BLaER1 treated with 17β-estradiol and CSF1 and Interleukin-3, amounts not matched to agents 10 nM and 100 nM (cell line): ENCODE measurements around the gene SCN8A.
A peak's percentile ranks its signal among the peaks of the same experiment; 100 is the strongest.

Experiments
- H3K27ac ChIP-seq, 11 experiments: shearing (Covaris generic); formaldehyde crosslinking; 2 replicates each; pipeline ENCODE4 v1.8.1; 2022
- H3K27me3 ChIP-seq, 11 experiments: shearing (Covaris generic); formaldehyde crosslinking; 2 replicates each; pipeline ENCODE4 v1.8.1; 2022
- H3K36me3 ChIP-seq, 11 experiments: shearing (Covaris generic); formaldehyde crosslinking; 2 replicates each; pipeline ENCODE4 v1.8.1; 2022
- H3K4me1 ChIP-seq, 10 experiments: shearing (Covaris generic); formaldehyde crosslinking; 2 replicates each; pipeline ENCODE4 v1.8.1; 2022
- H3K4me2 ChIP-seq, 11 experiments: shearing (Covaris generic); formaldehyde crosslinking; 2 replicates each; pipeline ENCODE4 v1.8.1; 2022
- H3K4me3 ChIP-seq, 10 experiments: shearing (Covaris generic); formaldehyde crosslinking; 2 replicates each; pipeline ENCODE4 v1.8.1; 2022
- H3K9ac ChIP-seq, 11 experiments: shearing (Covaris generic); formaldehyde crosslinking; 2 replicates each; pipeline ENCODE4 v1.8.1; 2022
- H3K9me3 ChIP-seq, 11 experiments: shearing (Covaris generic); formaldehyde crosslinking; replicated peaks in 1 of 11; 2 replicates each; pipeline ENCODE4 v1.8.1; 2022
- H4K20me1 ChIP-seq, 11 experiments: shearing (Covaris generic); formaldehyde crosslinking; 2 replicates each; pipeline ENCODE4 v1.8.1; 2022
- Cebpa-rat ChIP-seq, 11 experiments: shearing (Covaris generic); IDR thresholded peaks; 2 replicates each; pipeline ENCODE4 v1.8.1; 2022

Gene SCN8A

GRCh38 chr12:51846271-51846691 is 255.2 kb downstream of the SCN8A start:
- Histone ChIP-seq H3K4me1 (peaks cover 31 to 64% (median 43%) of the 10 kb centered on the region in 10 experiments), H3K9me3 (no peaks in the 10 kb centered on the region), H3K4me2 (peak overlapping the region; percentile 92 to 100 (median 99)), H3K36me3 (no peaks in the 10 kb centered on the region), H3K4me3 (peak overlapping the region in 9 of 10 experiments; percentile 11 to 75 (median 58); a peak in 6 of 20 replicates), H3K27me3 (peaks cover 23 to 38% (median 32%) of the 10 kb centered on the region in 11 experiments), H3K9ac (peak overlapping the region in 5 of 11 experiments; percentile 33 to 70 (median 49); a peak in 6 of 22 replicates), H3K27ac (peak overlapping the region in 4 of 11 experiments; percentile 15 to 35 (median 26); a peak in 3 of 22 replicates), H4K20me1 (no peaks in the 10 kb centered on the region; a peak in 1 of 22 replicates)
- no peak for TF ChIP-seq Cebpa-rat (IDR thresholded peaks at IDR 0.05)

- Histone ChIP-seq H3K4me2 (peak overlapping the region; percentile 92 to 100 (median 99)), H3K4me3 (peak overlapping the region; percentile 51 to 75 (median 60)), H3K27ac (peak overlapping the region in 7 of 11 experiments; percentile 23 to 57 (median 47); a peak in 9 of 22 replicates), H3K36me3 (no peaks in the 10 kb centered on the region), H3K9me3 (no peaks in the 10 kb centered on the region), H3K4me1 (peaks cover 39 to 71% (median 51%) of the 10 kb centered on the region in 10 experiments), H4K20me1 (no peaks in the 10 kb centered on the region; a peak in 1 of 22 replicates), H3K27me3 (peaks cover 23 to 38% (median 32%) of the 10 kb centered on the region in 11 experiments), H3K9ac (peak overlapping the region; percentile 58 to 75 (median 67); a peak in 20 of 22 replicates)
- TF ChIP-seq Cebpa-rat (IDR thresholded peaks at IDR 0.05): no peak
Observed at GRCh38 chr12:51846911-51847642, 256.0 kb downstream of the SCN8A start.

- Histone ChIP-seq H3K4me3 (peak overlapping the region in 7 of 10 experiments; percentile 24 to 75 (median 58); a peak in 10 of 20 replicates), H3K9ac (peak overlapping the region in 3 of 11 experiments; percentile 29 to 38 (median 36); a peak in 5 of 22 replicates), H3K27ac (no peak overlapping the region), H4K20me1 (no peaks in the 10 kb centered on the region; a peak in 1 of 22 replicates), H3K27me3 (peaks cover 23 to 38% (median 32%) of the 10 kb centered on the region in 11 experiments), H3K4me1 (peaks cover 40 to 78% (median 58%) of the 10 kb centered on the region in 10 experiments), H3K4me2 (peak overlapping the region; percentile 32 to 100 (median 98); a peak in 21 of 22 replicates), H3K36me3 (no peaks in the 10 kb centered on the region), H3K9me3 (no peaks in the 10 kb centered on the region)
- TF ChIP-seq Cebpa-rat (IDR thresholded peaks at IDR 0.05): no peak
Observed at GRCh38 chr12:51847643-51848325, 256.8 kb downstream of the SCN8A start.

GRCh38 chr12:51848326-51848727 is 257.3 kb downstream of the SCN8A start, which contains the start of gene FIGNL2:
FIGNL2 (minus strand) TSS chr12:51848718; CDS start chr12:51822413, 26,305 bp downstream.
- no peak for TF ChIP-seq Cebpa-rat (IDR thresholded peaks at IDR 0.05)
- Histone ChIP-seq H3K4me1 (peaks cover 40 to 84% (median 63%) of the 10 kb centered on the region in 10 experiments), H3K4me2 (peak within 1 kb of the TSS; percentile 32 to 100 (median 98)), H3K9me3 (no peaks in the 10 kb centered on the region), H3K4me3 (peak within 1 kb of the TSS in 7 of 10 experiments; percentile 24 to 75 (median 58); a peak in 10 of 20 replicates), H3K27me3 (peaks cover 23 to 38% (median 32%) of the 10 kb centered on the region in 11 experiments), H3K36me3 (no peaks in the 10 kb centered on the region), H3K27ac (no peak within 1 kb of the TSS), H4K20me1 (no peaks in the 10 kb centered on the region; a peak in 1 of 22 replicates), H3K9ac (peak within 1 kb of the TSS in 3 of 11 experiments; percentile 29 to 38 (median 36); a peak in 5 of 22 replicates)

GRCh38 chr12:51848841-51849735 is 258.1 kb downstream of the SCN8A start:
- peaks cover 40 to 84% (median 64%) of the 10 kb centered on the region in 10 experiments for H3K4me1 ChIP-seq
- H3K4me3 ChIP-seq: no peak overlapping the region
- H3K9ac ChIP-seq: no peak overlapping the region
- no peaks in the 10 kb centered on the region; a peak in 1 of 22 replicates for H4K20me1 ChIP-seq
- H3K36me3 ChIP-seq: no peaks in the 10 kb centered on the region
- no peaks in the 10 kb centered on the region for H3K9me3 ChIP-seq
- peaks cover 23 to 38% (median 32%) of the 10 kb centered on the region in 11 experiments for H3K27me3 ChIP-seq
- no peak overlapping the region for H3K27ac ChIP-seq
- no peak for TF ChIP-seq Cebpa-rat (IDR thresholded peaks at IDR 0.05)
- peak overlapping the region in 7 of 11 experiments; percentile 6 to 96 (median 86); a peak in 10 of 22 replicates for H3K4me2 ChIP-seq

GRCh38 chr12:51850081-51850964 is 259.3 kb downstream of the SCN8A start:
- H3K9me3 ChIP-seq: no peaks in the 10 kb centered on the region
- TF ChIP-seq Cebpa-rat (IDR thresholded peaks at IDR 0.05): no peak
- H3K27me3 ChIP-seq: peaks cover 21 to 38% (median 32%) of the 10 kb centered on the region in 11 experiments
- peak overlapping the region in 2 of 11 experiments; percentile 4 to 29; a peak in 3 of 22 replicates for H3K27ac ChIP-seq
- H3K9ac ChIP-seq: peak overlapping the region in 1 of 11 experiments; percentile 22; a peak in 1 of 22 replicates
- peaks cover 40 to 75% (median 64%) of the 10 kb centered on the region in 10 experiments for H3K4me1 ChIP-seq
- H3K4me2 ChIP-seq: peak overlapping the region; percentile 66 to 96 (median 84)
- no peaks in the 10 kb centered on the region for H3K36me3 ChIP-seq
- H3K4me3 ChIP-seq: no peak overlapping the region
- no peaks in the 10 kb centered on the region; a peak in 1 of 22 replicates for H4K20me1 ChIP-seq

GRCh38 chr12:51850965-51851299 is 259.9 kb downstream of the SCN8A start:
- H3K9ac ChIP-seq: peak overlapping the region in 2 of 11 experiments; percentile 21 to 22; a peak in 1 of 22 replicates
- H3K27ac ChIP-seq: peak overlapping the region in 3 of 11 experiments; percentile 4 to 29 (median 28); a peak in 4 of 22 replicates
- H3K4me1 ChIP-seq: peaks cover 40 to 71% (median 63%) of the 10 kb centered on the region in 10 experiments
- 0 out of 20 replicates have a peak overlapping the region, but pooled peaks of 1 of the 10 experiments have one; percentile 9 for H3K4me3 ChIP-seq
- TF ChIP-seq Cebpa-rat (IDR thresholded peaks at IDR 0.05): no peak
- H3K9me3 ChIP-seq: no peaks in the 10 kb centered on the region
- H3K4me2 ChIP-seq: peak overlapping the region; percentile 66 to 96 (median 84)
- no peaks in the 10 kb centered on the region; a peak in 1 of 22 replicates for H4K20me1 ChIP-seq
- no peaks in the 10 kb centered on the region for H3K36me3 ChIP-seq
- H3K27me3 ChIP-seq: peaks cover 21 to 38% (median 32%) of the 10 kb centered on the region in 11 experiments
